Right lobe of liver (tissue), 6 donors: ENCODE data around the gene CD3E. TPM values are rescaled to one million over a fixed set of nuclear protein-coding genes. Genes with fewer than 3 reads are reported as not detected.
A peak's percentile ranks its signal among the peaks of the same experiment; 100 is the strongest.

ENCODE experiments used
- ATAC-seq, 4 donors: fragments of 200-7000 bp; cut with Tn5 transposase; one replicate each; pipeline ENCODE4 v1.9.1; 2020; ENCODE audit warnings: mild to moderate bottlenecking in 4 of 4, moderate library complexity in 4 of 4
- DNase-seq, 3 donors: peaks; one replicate each; pipeline ENCODE4 v3.0.0-alpha.2; 2020
- H3K27ac ChIP-seq, 3 donors: fragments of 200-600 bp; one replicate each; pipeline ENCODE4 v1.8.0; 2022
- H3K27me3 ChIP-seq, 2 donors: fragments of 200-600 bp; one replicate each; pipeline ENCODE4 v1.8.0; 2022
- H3K36me3 ChIP-seq, 4 donors: fragments of 200-600 bp; sonication (generic) in 1 of 4; one replicate each; pipeline versions ENCODE4 v1.5.1 to v1.8.0; 2017 to 2022; ENCODE audit warnings: control low read depth in 1 of 4
- H3K4me1 ChIP-seq, 4 donors: fragments of 200-600 bp; sonication (generic) in 1 of 4; one replicate each; pipeline versions ENCODE4 v1.5.1 to v1.8.0; 2017 to 2022; ENCODE audit warnings: control low read depth in 1 of 4
- H3K4me3 ChIP-seq, 3 donors: fragments of 200-600 bp; one replicate each; pipeline ENCODE4 v1.8.0; 2022
- H3K9me3 ChIP-seq, 4 donors: fragments of 200-600 bp; sonication (generic) in 1 of 4; one replicate each; pipeline versions ENCODE4 v1.5.1 to v1.8.0; 2017 to 2022; ENCODE audit warnings: control low read depth in 1 of 4
- CTCF ChIP-seq, 4 donors: fragments of 200-600 bp in 3 of 4; fragments of 450-650 bp in 1 of 4; IDR thresholded peaks; one replicate each; pipeline versions ENCODE4 v1.5.1 to v1.8.0; 2016 to 2022; ENCODE audit warnings: antibody characterized with exemption in 4 of 4, mild to moderate bottlenecking in 2 of 4
- POLR2A ChIP-seq: fragments of 450-650 bp; IDR thresholded peaks from one replicate; pipeline ENCODE4 v1.6.1; 2017; ENCODE audit warnings: antibody characterized with exemption, mild to moderate bottlenecking
- WGBS: methylation state at CpG from one replicate; pipeline ENCODE4 v1.1.6; 2018; ENCODE audit warnings: low coverage, low lambda C conversion rate; ENCODE audit not compliant: insufficient coverage; ENCODE audit errors: missing lambda C conversion rate; 5-methylcytosine and 5-hydroxymethylcytosine counted together
- intact Hi-C, 2 donors: fragments of 100-400 bp; cut with DNase I; formaldehyde crosslinking; loops; one replicate each; pipeline versions ENCODE4 v1.11.2 to v1.14.1; 2022
- total RNA-seq, 6 experiments: library from RNA; depleted of rRNA in 2 of 6; stranded (reverse); fragments of >200 nt in 2 of 6; fragmentation: NEBNext Ultra II Directional in 3 of 6; extraction: Animal tissue kit (Norgen Biotek cat#: 25700) in 3 of 6; gene quantifications; one replicate each; pipeline versions ENCODE4 v1.1.0 to v1.2.4, GENCODE V29; 2016 to 2023
- donor health status: DM: no; HTN: yes; CAD: no.
- donor health status: DM: no; HTN: no; CAD: no.
- donor health status: DM: no; HTN: no; CAD: no.
- donor health status: DM: no; HTN: yes; CAD: no.
- donor health status: DM: no; HTN: yes; CAD: no.

CD3E gene
- total RNA-seq, 6 experiments from 2014 or later: 0.55 to 1.5 (median 0.90) TPM

GRCh38 chr11:118343248-118343647, 38.7 kb downstream of the CD3E start:
- ATAC-seq (no peak), DNase-seq (no peak)
- intact Hi-C loops: no loop called here
- H3K4me1 ChIP-seq: no peaks in the 10 kb centered on the region
- H3K36me3 ChIP-seq: no peaks in the 10 kb centered on the region
- H3K4me3 ChIP-seq: no peak overlapping the region
- no peaks in the 10 kb centered on the region for H3K9me3 ChIP-seq
- 69% methylated on average over 8 of the region's 9 CpGs for WGBS
- no peak for TF ChIP-seq POLR2A
- TF ChIP-seq CTCF (IDR thresholded peaks at IDR 0.05): no peak
- no peak overlapping the region for H3K27ac ChIP-seq
- H3K27me3 ChIP-seq: no peaks in the 10 kb centered on the region

GRCh38 chr11:118343981-118344515, 39.5 kb downstream of the CD3E start, which contains the start of gene CD3G:
TSS of gene CD3G (plus strand) at chr11:118344344. CDS start at chr11:118344424, 80 bp downstream.
- WGBS: 67% methylated on average over 1 of the region's 6 CpGs
- Histone ChIP-seq H3K27me3 (no peaks in the 10 kb centered on the region), H3K4me3 (no peak within 1 kb of the TSS), H3K4me1 (no peaks in the 10 kb centered on the region), H3K9me3 (no peaks in the 10 kb centered on the region), H3K36me3 (no peaks in the 10 kb centered on the region), H3K27ac (no peak within 1 kb of the TSS)
- ATAC-seq: peak in 2 of 4 donors; percentile 34 to 40
- DNase-seq: no peak
- intact Hi-C loops: no loop called here
- TF ChIP-seq CTCF (IDR thresholded peaks at IDR 0.05) (no peak), POLR2A (no peak)

- intact Hi-C loops: no loop called here
- WGBS: 68% methylated on average over 6 of the region's 6 CpGs
- Histone ChIP-seq H3K9me3 (no peaks in the 10 kb centered on the region), H3K4me1 (no peaks in the 10 kb centered on the region), H3K36me3 (no peaks in the 10 kb centered on the region), H3K27me3 (no peaks in the 10 kb centered on the region), H3K4me3 (no peak overlapping the region), H3K27ac (no peak overlapping the region)
- TF ChIP-seq CTCF (IDR thresholded peaks at IDR 0.05): no peak
- DNase-seq (no peak), ATAC-seq (no peak)
Measured at GRCh38 chr11:118349475-118349874, 44.9 kb downstream of the CD3E start.

GRCh38 chr11:118353084-118353710, 48.7 kb downstream of the CD3E start:
- no peak for DNase-seq
- Histone ChIP-seq H3K9me3 (no peaks in the 10 kb centered on the region), H3K27me3 (no peaks in the 10 kb centered on the region), H3K36me3 (no peaks in the 10 kb centered on the region), H3K27ac (no peak overlapping the region), H3K4me1 (no peaks in the 10 kb centered on the region), H3K4me3 (no peak overlapping the region)
- TF ChIP-seq CTCF (IDR thresholded peaks at IDR 0.05) (peak; percentile 53 to 61 (median 56)), POLR2A (no peak)
- 7% methylated on average over 5 of the region's 6 CpGs for WGBS
- no peak for ATAC-seq
- intact Hi-C loops: loop anchor here (5.0 to 10.0 kb wide), 2 partner anchors 48 to 56 kb away; partner anchors contain the start of gene CD3E (in 1 of the 2)
